ENCODE data around the gene PDE1C.

GRCh38 chr7:31796375-31796774 is 273.8 kb downstream of the PDE1C start:
- TF ChIP-seq, protein P1, sequence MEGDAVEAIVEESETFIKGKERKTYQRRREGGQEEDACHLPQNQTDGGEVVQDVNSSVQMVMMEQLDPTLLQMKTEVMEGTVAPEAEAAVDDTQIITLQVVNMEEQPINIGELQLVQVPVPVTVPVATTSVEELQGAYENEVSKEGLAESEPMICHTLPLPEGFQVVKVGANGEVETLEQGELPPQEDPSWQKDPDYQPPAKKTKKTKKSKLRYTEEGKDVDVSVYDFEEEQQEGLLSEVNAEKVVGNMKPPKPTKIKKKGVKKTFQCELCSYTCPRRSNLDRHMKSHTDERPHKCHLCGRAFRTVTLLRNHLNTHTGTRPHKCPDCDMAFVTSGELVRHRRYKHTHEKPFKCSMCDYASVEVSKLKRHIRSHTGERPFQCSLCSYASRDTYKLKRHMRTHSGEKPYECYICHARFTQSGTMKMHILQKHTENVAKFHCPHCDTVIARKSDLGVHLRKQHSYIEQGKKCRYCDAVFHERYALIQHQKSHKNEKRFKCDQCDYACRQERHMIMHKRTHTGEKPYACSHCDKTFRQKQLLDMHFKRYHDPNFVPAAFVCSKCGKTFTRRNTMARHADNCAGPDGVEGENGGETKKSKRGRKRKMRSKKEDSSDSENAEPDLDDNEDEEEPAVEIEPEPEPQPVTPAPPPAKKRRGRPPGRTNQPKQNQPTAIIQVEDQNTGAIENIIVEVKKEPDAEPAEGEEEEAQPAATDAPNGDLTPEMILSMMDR (IDR thresholded peaks at IDR 0.05; ENCODE audit: low read depth, low read length) = no peak
- TF ChIP-seq POLR2A (IDR thresholded peaks at IDR 0.05; ENCODE audit: extremely low read depth, insufficient read length) (no peak), MYC (IDR thresholded peaks at IDR 0.05; ENCODE audit: low read depth, low read length) (no peak)

Data from NB4 (cell line).